Motor neuron (in vitro differentiated cells): Measurements from ENCODE around the gene TIMM17B. TPM values are rescaled to one million over a fixed set of nuclear protein-coding genes. Genes with fewer than 3 reads are reported as not detected.
"Not testable (repeated sequence)": the region's sequence is repeated elsewhere in the genome, so short reads cannot be mapped to it uniquely, and the experiment has no call there.

Experiments
- ATAC-seq, 8 experiments: fragments of 200-7000 bp; cut with Tn5 transposase; replicated peaks in 6 of 8; 2 replicates each; pipeline ENCODE4 v1.8.0; 2021; ENCODE audit warnings: mild to moderate bottlenecking in 8 of 8, moderate library complexity in 8 of 8
- H3K27ac ChIP-seq, 2 donors: fragments of 250-450 bp; sonication (Bioruptor Pico); 2 replicates each; pipeline ENCODE4 v1.9.0; 2021; ENCODE audit warnings: antibody characterized with exemption in 2 of 2, mild to moderate bottlenecking in 2 of 2, moderate library complexity in 1 of 2
- H3K4me1 ChIP-seq, 2 donors: fragments of 250-450 bp; sonication (Bioruptor Pico); replicated peaks in 1 of 2; 2 replicates each; pipeline ENCODE4 v1.6.1; 2021; ENCODE audit warnings: antibody characterized with exemption in 2 of 2, mild to moderate bottlenecking in 2 of 2, moderate library complexity in 1 of 2
- H3K4me3 ChIP-seq, 5 donors: fragments of 250-450 bp; sonication (Bioruptor Pico); 2 replicates each; pipeline ENCODE4 v1.9.0; 2021; ENCODE audit warnings: antibody characterized with exemption in 5 of 5, mild to moderate bottlenecking in 5 of 5, moderate library complexity in 4 of 5
- WGBS, 10 experiments: fragments of 450-650 bp; shearing (Covaris generic); methylation state at CpG; one replicate each; pipeline ENCODE4 v1.0.0; 2022; 5-methylcytosine and 5-hydroxymethylcytosine counted together
- in situ Hi-C, 9 experiments: fragments of 400-800 bp; cut with MboI; loops; one replicate each; pipeline ENCODE4 v1.15.0; 2021; ENCODE audit warnings: low sequenced_read_pairs in 9 of 9, low pct_unique_long_range_greater_than_20kb in 2 of 9; ENCODE audit not compliant: unreplicated experiment in 9 of 9
- total RNA-seq, 8 experiments: library from RNA; unstranded; fragments of 300-600 nt; gene quantifications; 2 replicates each; pipeline versions ENCODE4 v1.2.3 to v1.2.4, GENCODE V29; 2022

The TIMM17B gene
- total RNA-seq, 8 experiments from 2014 or later: 40.6 to 102 (median 72.9) TPM

- ATAC-seq, H3K27ac ChIP-seq, H3K4me3 ChIP-seq, in situ Hi-C loops, H3K4me1 ChIP-seq: not testable (repeated sequence)
- WGBS, 10 experiments: no CpG with 5 or more reads among the region's 2 CpGs
Measured at GRCh38 chrX:48872017-48872416, 25.6 kb downstream of the TIMM17B start.

GRCh38 chrX:48864210-48864609, 33.4 kb downstream of the TIMM17B start:
- Histone ChIP-seq H3K4me1 (no peaks in the 10 kb centered on the region), H3K4me3 (no peak overlapping the region), H3K27ac (no peak overlapping the region)
- ATAC-seq: no peak
- 0 to 39% (median 10%) methylated on average over 1 to 4 of the region's 4 CpGs; no CpG with 5 or more reads in 7 of the 10 experiments for WGBS, 10 experiments
- in situ Hi-C loops: no loop called here

GRCh38 chrX:48854898-48855297, 42.7 kb downstream of the TIMM17B start:
- whole genome bisulfite sequencing, 10 experiments: 7 to 53% (median 32%) methylated on average over 4 to 5 of the region's 5 CpGs; no CpG with 5 or more reads in 4 of the 10 experiments
- no peak overlapping the region for H3K4me3 ChIP-seq
- no peaks in the 10 kb centered on the region for H3K4me1 ChIP-seq
- no peak for ATAC-seq
- in situ Hi-C loops: no loop called here
- H3K27ac ChIP-seq: no peak overlapping the region

GRCh38 chrX:48854121-48854804, 43.3 kb downstream of the TIMM17B start:
- H3K4me3 ChIP-seq, ATAC-seq, in situ Hi-C loops, H3K27ac ChIP-seq, H3K4me1 ChIP-seq: not testable (repeated sequence)
- WGBS, 10 experiments: 70 to 100% (median 83%) methylated on average over 1 to 7 of the region's 12 CpGs; no CpG with 5 or more reads in 5 of the 10 experiments

GRCh38 chrX:48853494-48853893, 44.1 kb downstream of the TIMM17B start:
- H3K4me3 ChIP-seq, in situ Hi-C loops, H3K27ac ChIP-seq, ATAC-seq, H3K4me1 ChIP-seq: not testable (repeated sequence)

GRCh38 chrX:48852857-48853256, 44.7 kb downstream of the TIMM17B start:
- no peak for ATAC-seq
- no peaks in the 10 kb centered on the region for H3K4me1 ChIP-seq
- in situ Hi-C loops: no loop called here
- no peak overlapping the region for H3K4me3 ChIP-seq
- H3K27ac ChIP-seq: no peak overlapping the region
- WGBS, 10 experiments: 26 to 87% (median 58%) methylated on average over 1 to 6 of the region's 7 CpGs; no CpG with 5 or more reads in 4 of the 10 experiments

GRCh38 chrX:48848847-48849246, 48.7 kb downstream of the TIMM17B start:
- no peaks in the 10 kb centered on the region for H3K4me1 ChIP-seq
- in situ Hi-C loops: no loop called here
- 29 to 86% (median 80%) methylated on average over 1 of the region's 1 CpG; no CpG with 5 or more reads in 7 of the 10 experiments for WGBS, 10 experiments
- H3K27ac ChIP-seq: no peak overlapping the region
- no peak for ATAC-seq
- no peak overlapping the region for H3K4me3 ChIP-seq

Other genes with a start within 250 kb of the TIMM17B start
- 1 to 10 TPM in 5 of 8 experiments, under 1 TPM in 3; 0.21 to 1.8 (median 1.1) TPM for gene WAS, start 214.0 kb downstream of the TIMM17B start, total RNA-seq
- gene SUV39H1, start 201.0 kb downstream of the TIMM17B start, total RNA-seq: 1 to 10 TPM; 1.8 to 9.8 (median 3.0) TPM
- gene GLOD5, start 136.0 kb downstream of the TIMM17B start, total RNA-seq: not detected
- not detected for gene GATA1, start 111.2 kb downstream of the TIMM17B start, total RNA-seq
- gene HDAC6, start 95.7 kb downstream of the TIMM17B start, total RNA-seq: 100 to 1,000 TPM in 1 of 8 experiments, 10 to 100 TPM in 7; 29.7 to 104 (median 62.2) TPM
- gene ERAS, start 71.3 kb downstream of the TIMM17B start, total RNA-seq: under 1 TPM in 7 of 8 experiments, not detected in 1; 0.27 to 0.90 (median 0.46) TPM
- gene PCSK1N, start 62.2 kb downstream of the TIMM17B start, total RNA-seq: 100 to 1,000 TPM in 1 of 8 experiments, 10 to 100 TPM in 6, 1 to 10 TPM in 1; 4.0 to 103 (median 33.2) TPM
- 100 to 1,000 TPM in 3 of 8 experiments, 10 to 100 TPM in 5; 73.0 to 123 (median 99.1) TPM for gene PQBP1, start 162 bp upstream of the TIMM17B start, total RNA-seq
- 10 to 100 TPM; 15.1 to 38.3 (median 23.8) TPM for gene SLC35A2, start 13.9 kb upstream of the TIMM17B start, total RNA-seq
- gene PIM2, start 21.3 kb upstream of the TIMM17B start, total RNA-seq: 10 to 100 TPM in 4 of 8 experiments, 1 to 10 TPM in 4; 6.9 to 20.3 (median 9.5) TPM
- gene OTUD5, start 59.8 kb upstream of the TIMM17B start, total RNA-seq: 10 to 100 TPM; 22.0 to 49.8 (median 36.6) TPM
- 1 to 10 TPM in 6 of 8 experiments, under 1 TPM in 2; 0.65 to 3.1 (median 1.5) TPM for gene KCND1, start 74.1 kb upstream of the TIMM17B start, total RNA-seq
- gene GRIPAP1, start 104.5 kb upstream of the TIMM17B start, total RNA-seq: 10 to 100 TPM; 24.2 to 69.0 (median 44.8) TPM
- 10 to 100 TPM in 7 of 8 experiments, 1 to 10 TPM in 1; 9.7 to 43.2 (median 24.4) TPM for gene TFE3, start 145.6 kb upstream of the TIMM17B start, total RNA-seq
- gene CCDC120, start 161.2 kb upstream of the TIMM17B start, total RNA-seq: 1 to 10 TPM in 7 of 8 experiments, under 1 TPM in 1; 0.15 to 5.7 (median 3.9) TPM
- 10 to 100 TPM in 7 of 8 experiments, 1 to 10 TPM in 1; 9.9 to 29.1 (median 14.2) TPM for gene PRAF2, start 176.2 kb upstream of the TIMM17B start, total RNA-seq
- 10 to 100 TPM; 20.7 to 97.3 (median 44.5) TPM for gene WDR45, start 182.1 kb upstream of the TIMM17B start, total RNA-seq
- gene GPKOW, start 226.0 kb upstream of the TIMM17B start, total RNA-seq: 10 to 100 TPM; 16.3 to 29.8 (median 20.1) TPM